Chondrocyte (in vitro differentiated cells): ENCODE data around the gene DHX35. TPM values are rescaled to one million over a fixed set of nuclear protein-coding genes. Genes with fewer than 3 reads are reported as not detected.

ENCODE experiments used
- DNase-seq: peaks from one replicate; pipeline ENCODE4 v3.0.0; 2021; ENCODE audit warnings: mixed read lengths, low spot score
- H3K27ac Mint-ChIP-seq: one replicate; pipeline ENCODE4 v1.8.0; 2021; ENCODE audit warnings: mild to moderate bottlenecking, moderate library complexity, mixed read lengths; ENCODE audit not compliant: unreplicated experiment
- H3K27me3 Mint-ChIP-seq: 2 replicates; pipeline ENCODE4 v1.8.0; 2021; ENCODE audit warnings: low read depth, mixed read lengths
- H3K36me3 Mint-ChIP-seq: 2 replicates; pipeline ENCODE4 v1.8.0; 2021; ENCODE audit warnings: low read depth, mixed read lengths
- H3K4me1 Mint-ChIP-seq: 2 replicates; pipeline ENCODE4 v1.8.0; 2021; ENCODE audit warnings: low read depth, mild to moderate bottlenecking, mixed read lengths
- H3K4me3 Mint-ChIP-seq: one replicate; pipeline ENCODE4 v1.8.0; 2021; ENCODE audit warnings: mild to moderate bottlenecking, moderate library complexity, mixed read lengths; ENCODE audit not compliant: unreplicated experiment
- H3K9me3 Mint-ChIP-seq: 2 replicates; pipeline ENCODE4 v1.8.0; 2021; ENCODE audit warnings: low read depth, mixed read lengths
- total RNA-seq: library from RNA; stranded (reverse); gene quantifications from 3 replicates; pipeline ENCODE4 v1.2.1, GENCODE V29; 2021
- TF ChIP-seq, protein P1 (sequence below): fragments of 200-600 bp; sonication (generic); IDR thresholded peaks from 2 replicates; pipeline ENCODE4 v1.5.0; 2021; ENCODE audit warnings: antibody characterized with exemption, mild to moderate bottlenecking, moderate library complexity

Gene DHX35
- total RNA-seq, 1 donor from 2014 or later, result 7.8 TPM

DNA sequence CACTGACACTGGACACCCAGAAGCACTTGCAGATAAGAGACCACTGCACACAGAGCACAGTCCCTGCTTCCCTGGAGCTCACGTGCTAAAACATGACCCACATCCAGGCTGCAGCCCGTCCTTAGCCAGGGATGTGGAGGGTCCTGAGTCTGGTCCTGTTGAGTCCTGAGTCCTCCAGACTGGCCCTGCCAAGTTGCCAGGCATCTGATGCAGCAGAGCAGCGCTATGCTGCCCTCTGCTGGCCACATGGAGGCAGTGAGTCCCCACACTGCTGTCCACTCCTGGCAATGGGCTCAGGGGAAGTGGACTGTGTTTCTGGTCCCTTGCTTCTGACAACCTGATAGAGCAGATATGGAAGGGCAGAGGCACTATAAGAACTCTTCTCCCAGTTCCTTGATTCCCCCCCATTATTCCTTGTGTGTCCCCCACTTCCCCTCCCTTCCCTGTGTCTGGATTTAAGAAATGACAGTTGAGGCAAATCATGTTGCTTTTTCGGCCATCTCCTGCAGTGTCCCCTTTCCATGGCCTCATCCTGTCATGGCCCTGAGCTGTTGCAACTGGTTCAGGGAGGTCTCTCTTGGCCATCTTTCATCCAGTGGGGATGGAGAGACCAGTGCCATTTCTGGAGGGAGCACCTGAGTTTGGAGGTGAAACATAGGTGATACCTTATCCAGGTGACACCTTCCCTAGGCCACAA is 86.0 kb downstream of the DHX35 start:
- H3K27me3 Mint-ChIP-seq, result peaks cover 9% of the 10 kb centered on the region
- H3K36me3 Mint-ChIP-seq, result peaks cover 4% of the 10 kb centered on the region
- TF ChIP-seq, protein P1, sequence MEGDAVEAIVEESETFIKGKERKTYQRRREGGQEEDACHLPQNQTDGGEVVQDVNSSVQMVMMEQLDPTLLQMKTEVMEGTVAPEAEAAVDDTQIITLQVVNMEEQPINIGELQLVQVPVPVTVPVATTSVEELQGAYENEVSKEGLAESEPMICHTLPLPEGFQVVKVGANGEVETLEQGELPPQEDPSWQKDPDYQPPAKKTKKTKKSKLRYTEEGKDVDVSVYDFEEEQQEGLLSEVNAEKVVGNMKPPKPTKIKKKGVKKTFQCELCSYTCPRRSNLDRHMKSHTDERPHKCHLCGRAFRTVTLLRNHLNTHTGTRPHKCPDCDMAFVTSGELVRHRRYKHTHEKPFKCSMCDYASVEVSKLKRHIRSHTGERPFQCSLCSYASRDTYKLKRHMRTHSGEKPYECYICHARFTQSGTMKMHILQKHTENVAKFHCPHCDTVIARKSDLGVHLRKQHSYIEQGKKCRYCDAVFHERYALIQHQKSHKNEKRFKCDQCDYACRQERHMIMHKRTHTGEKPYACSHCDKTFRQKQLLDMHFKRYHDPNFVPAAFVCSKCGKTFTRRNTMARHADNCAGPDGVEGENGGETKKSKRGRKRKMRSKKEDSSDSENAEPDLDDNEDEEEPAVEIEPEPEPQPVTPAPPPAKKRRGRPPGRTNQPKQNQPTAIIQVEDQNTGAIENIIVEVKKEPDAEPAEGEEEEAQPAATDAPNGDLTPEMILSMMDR, result peak; percentile 97
- no peak for DNase-seq
- H3K27ac Mint-ChIP-seq, result no peak overlapping the region
- H3K4me1 Mint-ChIP-seq, result peaks cover 7% of the 10 kb centered on the region
- H3K4me3 Mint-ChIP-seq, result no peak overlapping the region
- no peaks in the 10 kb centered on the region for H3K9me3 Mint-ChIP-seq

DNA sequence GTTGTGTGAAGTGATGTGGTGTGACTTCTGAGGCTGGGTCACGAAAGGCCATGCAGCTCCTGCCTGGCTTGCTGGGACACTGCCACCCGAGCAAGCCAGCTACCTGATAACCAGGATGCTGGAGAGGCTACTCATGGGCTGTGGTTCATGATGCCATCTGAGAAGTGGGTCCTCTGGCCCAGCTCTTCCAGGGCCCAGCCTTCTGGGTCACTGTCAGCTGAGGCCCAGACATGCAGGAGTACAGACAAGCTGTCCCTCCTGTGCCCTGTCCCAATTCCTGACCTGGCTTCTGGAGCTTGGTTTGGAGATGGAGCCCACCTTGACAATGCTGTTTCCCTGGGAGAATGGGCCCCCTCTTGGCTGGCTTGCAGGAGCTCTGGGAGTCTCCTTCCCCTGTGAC is 87.0 kb downstream of the DHX35 start:
- Mint-ChIP-seq H3K27ac (no peak overlapping the region), H3K9me3 (no peaks in the 10 kb centered on the region), H3K36me3 (no peaks in the 10 kb centered on the region), H3K4me1 (peaks cover 7% of the 10 kb centered on the region), H3K4me3 (no peak overlapping the region), H3K27me3 (peaks cover 12% of the 10 kb centered on the region)
- TF ChIP-seq, protein P1, result no peak
- no peak for DNase-seq

DNA sequence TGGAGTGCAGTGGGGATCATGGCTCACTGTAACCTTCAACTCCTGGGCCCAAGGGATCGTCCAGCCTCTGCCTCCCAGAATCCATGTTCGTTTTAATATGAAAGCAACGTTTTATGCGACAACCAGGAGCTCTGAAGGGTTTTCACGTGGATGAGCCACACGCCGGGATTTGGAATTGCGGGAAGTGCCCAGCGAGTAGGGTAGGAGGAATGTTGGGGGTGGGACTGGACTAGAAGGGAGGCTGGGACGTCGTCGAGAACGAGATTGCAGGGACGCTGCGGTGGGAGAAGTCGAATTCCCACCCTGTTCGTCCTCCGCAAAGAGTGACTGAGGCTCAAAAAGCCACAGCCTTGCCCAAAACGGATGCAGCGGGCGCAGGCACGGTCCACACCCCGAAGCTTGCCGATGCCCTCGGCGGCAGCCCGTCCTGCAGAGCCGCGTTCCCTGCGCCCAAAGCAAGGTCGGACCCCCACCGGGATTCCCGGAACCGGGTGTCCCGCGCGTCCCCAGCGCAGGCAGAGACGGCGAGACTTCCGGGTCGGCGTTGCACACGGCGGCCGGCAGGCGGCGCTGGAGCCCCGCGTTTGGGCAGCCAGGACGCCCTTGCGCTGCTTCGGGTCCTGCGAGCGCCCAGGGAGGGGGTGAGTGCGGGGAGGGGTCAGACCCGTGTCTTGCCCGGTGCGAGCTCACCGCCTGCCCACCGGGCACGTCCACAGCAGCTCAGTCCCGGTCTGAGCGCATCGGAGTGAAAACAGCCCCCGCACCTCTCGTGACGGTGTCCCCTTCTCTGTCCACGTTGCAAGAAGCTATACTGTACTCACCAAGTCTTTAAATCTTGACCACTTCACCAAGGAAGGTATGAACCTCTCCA is 87.8 kb downstream of the DHX35 start:
- Mint-ChIP-seq H3K36me3 (no peaks in the 10 kb centered on the region), H3K4me3 (peak overlapping the region; percentile 89), H3K4me1 (peaks cover 7% of the 10 kb centered on the region), H3K9me3 (no peaks in the 10 kb centered on the region), H3K27ac (peak overlapping the region; percentile 84), H3K27me3 (peaks cover 13% of the 10 kb centered on the region)
- TF ChIP-seq, protein P1, result peak; percentile 100
- no peak for DNase-seq

DNA sequence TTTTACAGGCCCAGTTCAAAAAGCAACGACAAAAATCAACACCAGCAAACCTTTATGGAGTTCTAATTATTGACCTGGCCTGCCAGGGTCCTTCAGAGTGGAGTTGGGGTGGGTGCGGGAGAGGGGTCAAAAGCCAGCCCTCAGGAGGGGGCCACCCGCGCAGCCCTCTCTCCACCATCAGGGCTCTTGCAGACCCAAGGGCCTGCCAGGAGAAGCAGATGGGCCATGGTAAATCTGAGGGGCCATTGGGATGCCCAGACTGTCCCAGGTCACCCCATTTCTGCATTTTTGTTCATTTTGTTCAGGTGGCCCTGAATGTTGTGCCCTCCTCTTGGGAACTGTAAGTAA is 88.4 kb downstream of the DHX35 start:
- Mint-ChIP-seq H3K4me3 (peak overlapping the region; percentile 89), H3K27ac (no peak overlapping the region), H3K27me3 (peaks cover 16% of the 10 kb centered on the region), H3K4me1 (peaks cover 7% of the 10 kb centered on the region), H3K36me3 (no peaks in the 10 kb centered on the region), H3K9me3 (no peaks in the 10 kb centered on the region)
- TF ChIP-seq, protein P1, result no peak
- DNase-seq, result no peak

DNA sequence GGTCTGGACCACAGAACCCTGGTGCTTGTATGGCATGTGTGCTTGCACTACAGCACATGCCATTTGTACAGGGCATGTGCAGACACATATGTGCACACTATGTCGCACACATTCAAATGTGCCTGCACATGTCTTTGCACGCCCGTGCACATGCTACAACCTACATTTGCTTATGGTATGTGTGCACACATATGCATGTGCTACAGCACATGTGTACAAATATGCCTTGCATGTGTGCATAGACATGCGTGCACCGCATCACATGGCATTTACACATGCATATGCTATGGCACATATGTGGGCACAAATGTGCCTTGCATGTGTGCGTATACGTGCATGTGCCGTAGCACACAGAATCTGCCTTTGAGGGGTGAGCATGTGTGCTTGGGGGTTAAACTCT is 90.5 kb downstream of the DHX35 start:
- Mint-ChIP-seq H3K9me3 (no peaks in the 10 kb centered on the region), H3K27ac (no peak overlapping the region), H3K4me3 (no peak overlapping the region), H3K4me1 (peaks cover 7% of the 10 kb centered on the region), H3K27me3 (peaks cover 25% of the 10 kb centered on the region), H3K36me3 (no peaks in the 10 kb centered on the region)
- DNase-seq, result no peak
- TF ChIP-seq, protein P1, result no peak
